GM23248 (cell line): Measurements from ENCODE around the gene RFTN1.

Experiments
- EZH2 ChIP-seq: fragments of 200-600 bp; sonication (generic); IDR thresholded peaks from 2 replicates; pipeline ENCODE4 v1.6.1; 2018; ENCODE audit warnings: antibody characterized with exemption, mild to moderate bottlenecking; ENCODE audit not compliant: insufficient read depth, poor library complexity, severe bottlenecking
- EZH2phosphoT487 ChIP-seq: fragments of 200-600 bp; sonication (generic); IDR thresholded peaks from 2 replicates; pipeline ENCODE4 v1.6.1; 2018; ENCODE audit warnings: antibody characterized with exemption, moderate library complexity, mild to moderate bottlenecking, low read depth; ENCODE audit not compliant: insufficient read depth

DNA sequence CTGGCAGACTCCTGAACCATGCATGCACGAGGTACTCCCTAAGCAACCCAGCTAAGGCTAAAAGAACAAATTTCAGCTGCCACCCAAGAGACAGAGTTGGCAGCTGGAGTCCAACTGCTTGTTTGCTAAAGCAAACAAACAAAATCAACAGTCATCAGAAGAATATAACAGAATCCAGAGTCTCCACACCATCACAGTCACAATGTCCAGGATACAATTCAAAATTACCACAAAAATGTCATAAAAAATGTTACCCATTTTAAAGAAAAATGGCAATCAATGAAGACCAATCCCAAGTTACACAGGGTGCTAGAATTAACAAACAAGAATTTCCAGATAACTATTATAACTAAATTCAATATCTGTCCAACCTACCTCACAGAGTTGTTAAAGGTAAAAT is 42.9 kb downstream of the RFTN1 start:
- TF ChIP-seq EZH2 = no peak
- no peak for TF ChIP-seq EZH2phosphoT487
